ENCODE results near the gene CHML.
A peak's percentile ranks its signal among the peaks of the same experiment; 100 is the strongest.

CHML gene

GRCh38 chr1:241615043-241615974, 24.9 kb downstream of the CHML start:
- DNase-seq, result no peak

- no peak for DNase-seq
These were observed 25.6 kb downstream of the CHML start for GRCh38 chr1:241614572-241614971.

- no peak for DNase-seq
These were observed 26.0 kb downstream of the CHML start for GRCh38 chr1:241614144-241614543.

- DNase-seq, result no peak
These were observed 27.4 kb downstream of the CHML start for GRCh38 chr1:241612533-241613477.

- no peak for DNase-seq
These were observed 28.4 kb downstream of the CHML start for GRCh38 chr1:241611736-241612135.

- DNase-seq, result peak; percentile 75
These were observed 29.1 kb downstream of the CHML start for GRCh38 chr1:241611063-241611462.

GRCh38 chr1:241610056-241610815, 29.9 kb downstream of the CHML start:
- DNase-seq, result peak; percentile 64

GRCh38 chr1:241608379-241609033, 31.7 kb downstream of the CHML start:
- no peak for DNase-seq

- DNase-seq, result no peak
These were observed 32.7 kb downstream of the CHML start for GRCh38 chr1:241607497-241607896.

- DNase-seq, result no peak
These were observed 33.6 kb downstream of the CHML start for GRCh38 chr1:241606544-241606943.

GRCh38 chr1:241605146-241605805, 34.9 kb downstream of the CHML start:
- peak; percentile 9 for DNase-seq

- DNase-seq, result no peak
These were observed 36.4 kb downstream of the CHML start for GRCh38 chr1:241603731-241604245.

GRCh38 chr1:241600496-241600901, 39.7 kb downstream of the CHML start:
- no peak for DNase-seq

GRCh38 chr1:241598249-241598648, 41.9 kb downstream of the CHML start:
- DNase-seq, result no peak

GRCh38 chr1:241596633-241597032, 43.5 kb downstream of the CHML start:
- DNase-seq, result no peak

- DNase-seq, result no peak
These were observed 47.0 kb downstream of the CHML start for GRCh38 chr1:241593186-241593585.

GRCh38 chr1:241592273-241592958, 47.8 kb downstream of the CHML start:
- DNase-seq, result no peak

GRCh38 chr1:241591736-241592135, 48.4 kb downstream of the CHML start:
- DNase-seq, result no peak

- no peak for DNase-seq
These were observed 48.9 kb downstream of the CHML start for GRCh38 chr1:241591317-241591716.

GRCh38 chr1:241590719-241591118, 49.5 kb downstream of the CHML start:
- no peak for DNase-seq

Measured in NCI-H1694 (cell line).